A549 (cell line): ENCODE results near the gene MAPK13.

Experiments
- JUNB ChIP-seq: fragments of >200 bp; sonication (Bioruptor Twin); formaldehyde crosslinking; IDR thresholded peaks from 2 replicates; pipeline ENCODE4 v1.6.1; 2016
- KDM5A ChIP-seq: fragments of 200-600 bp; sonication (generic); IDR thresholded peaks from 2 replicates; pipeline ENCODE4 v1.6.1; 2016; ENCODE audit warnings: antibody characterized with exemption, mild to moderate bottlenecking
- NFE2L2 ChIP-seq: fragments of 150-350 bp; conservative IDR thresholded peaks from 2 replicates; pipeline ENCODE4 v1.6.1; 2014; ENCODE audit warnings: low read length
- POLR2A ChIP-seq: IDR thresholded peaks from 2 replicates; pipeline ENCODE4 v1.6.1; 2012; ENCODE audit warnings: mild to moderate bottlenecking, low read length
- ZNF302 ChIP-seq: fragments of 250-450 bp; sonication (Bioruptor Pico); IDR thresholded peaks from 2 replicates; pipeline ENCODE4 v1.9.0; 2021; ENCODE audit warnings: inconsistent platforms, mild to moderate bottlenecking, moderate library complexity
- TF ChIP-seq, protein P1 (sequence below): fragments of >200 bp; sonication (Bioruptor Twin); formaldehyde crosslinking; IDR thresholded peaks from 3 replicates; pipeline ENCODE4 v1.5.1; 2016

DNA sequence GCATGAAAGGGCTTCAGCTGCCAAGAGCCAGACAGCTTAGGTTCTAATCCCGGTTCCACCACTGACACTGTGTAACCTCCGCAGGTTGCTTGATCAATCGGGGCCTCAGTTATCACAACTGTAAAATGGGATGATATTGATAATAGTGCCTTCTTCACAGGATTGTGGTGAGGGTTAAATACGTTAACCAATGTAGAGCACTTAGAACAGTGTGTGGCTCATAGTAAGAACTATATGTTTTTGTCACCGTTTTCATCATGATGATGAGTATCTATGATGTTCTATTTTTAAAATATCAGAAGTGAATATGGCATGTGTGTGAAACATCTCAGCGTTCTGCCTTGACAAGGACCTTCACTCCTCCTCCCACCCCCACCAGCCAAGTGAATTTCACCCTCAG lies 10.3 kb upstream of the MAPK13 start:
- TF ChIP-seq POLR2A: no peak
- TF ChIP-seq, protein P1, sequence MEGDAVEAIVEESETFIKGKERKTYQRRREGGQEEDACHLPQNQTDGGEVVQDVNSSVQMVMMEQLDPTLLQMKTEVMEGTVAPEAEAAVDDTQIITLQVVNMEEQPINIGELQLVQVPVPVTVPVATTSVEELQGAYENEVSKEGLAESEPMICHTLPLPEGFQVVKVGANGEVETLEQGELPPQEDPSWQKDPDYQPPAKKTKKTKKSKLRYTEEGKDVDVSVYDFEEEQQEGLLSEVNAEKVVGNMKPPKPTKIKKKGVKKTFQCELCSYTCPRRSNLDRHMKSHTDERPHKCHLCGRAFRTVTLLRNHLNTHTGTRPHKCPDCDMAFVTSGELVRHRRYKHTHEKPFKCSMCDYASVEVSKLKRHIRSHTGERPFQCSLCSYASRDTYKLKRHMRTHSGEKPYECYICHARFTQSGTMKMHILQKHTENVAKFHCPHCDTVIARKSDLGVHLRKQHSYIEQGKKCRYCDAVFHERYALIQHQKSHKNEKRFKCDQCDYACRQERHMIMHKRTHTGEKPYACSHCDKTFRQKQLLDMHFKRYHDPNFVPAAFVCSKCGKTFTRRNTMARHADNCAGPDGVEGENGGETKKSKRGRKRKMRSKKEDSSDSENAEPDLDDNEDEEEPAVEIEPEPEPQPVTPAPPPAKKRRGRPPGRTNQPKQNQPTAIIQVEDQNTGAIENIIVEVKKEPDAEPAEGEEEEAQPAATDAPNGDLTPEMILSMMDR: no peak
- no peak for TF ChIP-seq JUNB
- no peak for TF ChIP-seq ZNF302 (CRISPR knock-in tag)
- TF ChIP-seq NFE2L2: no peak
- no peak for TF ChIP-seq KDM5A
